Embryonic facial prominence (tissue), 1 donor: ENCODE data around the gene OR2T33.
"Not testable (repeated sequence)": the region's sequence is repeated elsewhere in the genome, so short reads cannot be mapped to it uniquely, and the experiment has no call there.

ENCODE experiments used
- DNase-seq: peaks from one replicate; pipeline ENCODE4 v3.0.0-alpha.2; 2016; ENCODE audit errors: extremely low spot score

The OR2T33 gene, protein sequence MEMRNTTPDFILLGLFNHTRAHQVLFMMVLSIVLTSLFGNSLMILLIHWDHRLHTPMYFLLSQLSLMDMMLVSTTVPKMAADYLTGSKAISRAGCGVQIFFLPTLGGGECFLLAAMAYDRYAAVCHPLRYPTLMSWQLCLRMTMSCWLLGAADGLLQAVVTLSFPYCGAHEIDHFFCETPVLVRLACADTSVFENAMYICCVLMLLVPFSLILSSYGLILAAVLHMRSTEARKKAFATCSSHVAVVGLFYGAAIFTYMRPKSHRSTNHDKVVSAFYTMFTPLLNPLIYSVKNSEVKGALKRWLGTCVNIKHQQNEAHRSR

DNA sequence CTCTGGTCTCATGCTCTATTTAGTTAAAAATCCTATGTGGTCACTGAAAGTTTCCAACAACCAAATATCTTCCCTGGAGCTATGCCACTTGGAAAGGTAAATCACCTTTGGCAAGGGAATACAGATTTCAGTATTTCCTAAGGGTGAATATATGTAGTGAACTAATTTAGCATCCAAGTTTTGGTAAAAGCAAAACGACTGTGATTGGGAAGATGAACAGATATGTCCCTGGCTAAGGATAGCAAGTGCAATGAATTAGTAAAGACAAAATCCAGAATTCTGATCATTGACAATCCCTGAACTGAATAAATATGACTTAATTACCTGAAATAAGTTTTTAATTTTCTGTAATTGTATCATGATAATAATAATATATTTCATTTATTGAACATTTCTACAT is at the start of gene OR2T33:
Gene OR2T33, minus strand, starts transcription at position 101 of the 400 bp plus-strand sequence. CDS start 4,162 bp downstream, outside the sequence.
- no peak for DNase-seq

DNA sequence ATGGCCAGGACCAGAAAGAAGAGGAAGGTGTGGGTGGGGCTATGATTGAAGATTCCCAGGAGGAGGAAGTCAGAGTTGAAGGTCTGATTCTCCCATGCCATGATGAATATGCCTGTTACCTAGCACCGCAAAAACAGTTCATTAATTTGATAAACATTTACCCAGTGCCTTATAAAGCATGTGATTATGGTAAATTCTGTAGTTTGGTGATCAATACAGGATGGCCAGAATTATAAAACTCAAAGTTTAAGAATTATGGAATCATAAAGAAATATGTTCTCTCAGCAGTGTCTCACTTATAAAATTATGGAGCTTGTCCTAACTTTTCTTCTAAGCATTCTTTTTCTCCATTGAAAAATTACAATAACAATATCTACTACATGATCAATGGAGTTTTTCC is 46.7 kb upstream of the OR2T33 start, which contains the start of gene OR2M7:
Gene OR2M7, minus strand, starts transcription at position 101 of the 400 bp plus-strand sequence. Its CDS starts 0 bp downstream, at position 101.
- no peak for DNase-seq

DNA sequence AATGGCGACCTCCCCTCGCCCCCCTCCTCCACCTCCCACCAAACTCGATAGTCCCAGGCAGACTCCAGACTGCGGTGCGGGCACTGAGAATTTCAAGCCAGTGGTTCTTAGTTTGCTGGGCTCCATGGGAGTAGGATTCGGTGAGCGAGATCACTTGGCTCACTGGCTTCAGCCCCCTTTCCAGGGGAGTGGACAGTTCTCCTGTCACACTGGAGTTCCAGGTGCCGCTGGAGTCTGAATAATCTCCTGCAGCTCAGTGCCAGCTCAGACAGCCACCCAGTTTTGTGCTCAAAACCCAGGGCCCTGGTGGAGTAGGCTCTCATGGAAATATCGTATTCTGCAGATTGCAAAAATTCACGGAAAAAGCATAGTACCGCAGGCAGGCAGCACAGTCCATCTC is 39.0 kb upstream of the OR2T33 start:
- no peak for DNase-seq

DNA sequence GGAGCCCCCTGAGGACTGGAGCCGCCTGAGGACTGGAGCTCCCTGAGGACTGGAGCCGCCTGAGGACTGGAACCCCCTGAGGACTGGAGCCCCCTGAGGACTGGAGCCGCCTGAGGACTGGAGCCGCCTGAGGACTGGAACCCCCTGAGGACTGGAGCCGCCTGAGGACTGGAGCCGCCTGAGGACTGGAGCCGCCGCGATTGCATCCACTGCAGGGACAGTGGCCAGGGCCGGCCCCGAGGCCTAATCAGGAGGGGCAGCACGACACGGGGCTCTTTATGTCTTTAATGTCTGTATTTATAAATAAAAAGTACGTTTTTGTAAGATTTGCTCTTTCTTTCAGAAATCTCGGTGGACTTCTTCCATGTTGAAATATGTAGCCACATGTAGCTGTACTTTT is 29.0 kb upstream of the OR2T33 start:
- not testable (repeated sequence) for DNase-seq

DNA sequence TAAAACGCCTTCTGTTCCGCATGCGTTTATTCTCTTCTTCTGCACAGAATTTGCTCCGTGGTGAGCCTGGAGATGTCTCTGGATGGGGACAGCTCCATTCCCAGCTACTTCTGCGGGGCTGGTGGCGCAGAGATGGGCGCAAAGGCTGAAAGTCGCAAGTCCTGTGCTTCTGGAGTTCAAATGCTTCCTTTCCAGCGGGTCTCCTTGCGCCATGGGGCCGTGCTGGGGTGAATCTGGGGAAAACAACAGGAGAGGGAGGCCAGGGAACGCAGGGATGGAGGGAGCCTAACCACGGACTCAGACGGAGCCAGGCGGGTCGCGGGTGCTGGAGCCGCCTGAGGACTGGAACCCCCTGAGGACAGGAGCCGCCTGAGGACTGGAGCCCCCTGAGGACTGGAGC is 28.3 kb upstream of the OR2T33 start:
- DNase-seq, result no peak

DNA sequence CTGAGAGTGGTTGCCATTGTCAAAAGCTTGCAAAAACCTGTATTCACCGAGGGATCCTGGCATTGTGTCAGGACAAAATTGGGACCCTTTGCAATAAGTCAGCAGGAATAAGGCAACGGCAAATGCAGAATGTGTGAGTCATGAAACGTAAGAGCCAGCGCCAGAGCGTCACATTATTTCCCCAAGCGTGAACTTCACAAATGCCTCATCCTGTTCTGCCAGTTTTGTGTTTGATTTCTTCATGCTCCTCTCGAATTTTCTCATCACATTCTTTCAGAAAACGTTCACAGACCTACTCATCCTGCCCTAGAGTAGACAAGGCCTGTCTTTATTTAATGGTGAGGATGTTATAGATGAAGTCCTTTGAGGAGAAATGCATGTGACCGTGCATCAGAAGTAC is 27.9 kb upstream of the OR2T33 start:
- DNase-seq, result not testable (repeated sequence)

DNA sequence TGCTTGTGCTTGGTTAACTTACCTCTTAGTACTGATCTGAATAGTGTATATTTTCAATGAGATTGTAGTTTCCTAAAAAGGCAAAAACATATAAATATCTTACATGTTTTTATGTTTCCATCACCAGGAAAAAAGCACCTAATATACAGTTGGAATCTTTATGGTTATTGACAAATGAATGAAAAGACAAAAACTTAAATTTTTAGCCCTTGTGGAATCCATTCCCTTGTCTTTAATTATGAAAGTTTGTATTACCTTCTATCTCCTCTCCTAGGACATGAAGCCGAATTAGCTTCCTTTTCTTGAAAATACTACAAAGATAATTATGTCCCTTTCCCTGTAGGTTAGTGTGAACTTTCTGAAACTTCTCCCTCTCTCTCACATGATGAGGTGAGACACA is 25.5 kb upstream of the OR2T33 start, which contains the start of gene OR2T12:
Gene OR2T12, minus strand, starts transcription at position 101 of the 400 bp plus-strand sequence. CDS start 7,846 bp downstream, outside the sequence.
- DNase-seq, result no peak

DNA sequence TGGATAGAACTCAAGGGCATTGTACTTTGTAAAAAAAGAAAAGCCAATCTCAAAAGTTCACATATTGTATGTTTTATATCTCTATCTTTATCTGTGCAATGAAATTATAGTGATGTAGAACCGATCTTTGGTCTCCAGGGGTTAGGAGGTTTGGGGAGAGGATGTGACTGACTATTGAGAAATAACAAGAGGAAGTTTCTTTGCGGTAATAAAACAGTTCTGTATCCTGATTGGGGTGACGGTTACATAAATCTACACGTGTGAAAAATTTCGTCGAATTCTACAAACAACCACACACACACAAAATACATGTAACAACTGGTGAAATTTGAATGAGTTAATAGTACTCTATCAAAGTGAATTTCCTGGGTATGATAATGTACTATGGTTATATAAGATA is 10.6 kb upstream of the OR2T33 start:
- no peak for DNase-seq

DNA sequence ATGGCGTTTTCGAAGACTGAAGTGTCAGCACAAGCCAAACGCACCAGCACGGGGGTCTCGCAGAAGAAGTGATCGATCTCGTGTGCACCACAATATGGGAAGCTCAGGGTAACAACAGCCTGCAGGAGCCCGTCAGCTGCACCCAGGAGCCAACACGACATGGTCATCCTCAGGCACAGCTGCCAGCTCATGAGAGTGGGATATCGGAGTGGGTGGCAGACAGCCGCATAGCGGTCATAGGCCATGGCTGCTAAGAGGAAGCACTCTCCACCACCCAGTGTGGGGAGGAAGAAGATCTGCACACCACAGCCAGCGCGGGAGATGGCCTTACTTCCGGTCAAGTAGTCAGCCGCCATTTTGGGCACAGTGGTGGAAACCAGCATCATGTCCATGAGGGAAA is 4.6 kb downstream of the OR2T33 start:
- not testable (repeated sequence) for DNase-seq

DNA sequence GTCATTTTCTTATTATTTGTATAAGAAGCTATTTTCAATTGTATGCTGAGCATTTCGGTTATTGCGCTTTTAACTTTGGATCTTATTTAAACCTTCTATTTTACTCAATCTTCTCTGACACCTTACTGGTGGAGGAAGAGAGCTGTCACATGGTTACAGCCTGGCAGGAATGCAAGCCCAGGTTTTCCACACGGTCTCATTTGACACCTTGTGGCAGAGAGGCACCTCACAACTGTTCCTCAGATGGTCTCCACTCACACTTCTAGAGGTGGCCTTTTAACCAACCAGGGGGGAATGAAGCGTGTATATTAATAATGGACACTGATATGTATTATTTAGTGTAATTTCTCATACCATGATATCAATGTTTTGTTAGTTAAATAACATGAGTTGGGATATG is 9.6 kb downstream of the OR2T33 start:
- DNase-seq, result no peak

DNA sequence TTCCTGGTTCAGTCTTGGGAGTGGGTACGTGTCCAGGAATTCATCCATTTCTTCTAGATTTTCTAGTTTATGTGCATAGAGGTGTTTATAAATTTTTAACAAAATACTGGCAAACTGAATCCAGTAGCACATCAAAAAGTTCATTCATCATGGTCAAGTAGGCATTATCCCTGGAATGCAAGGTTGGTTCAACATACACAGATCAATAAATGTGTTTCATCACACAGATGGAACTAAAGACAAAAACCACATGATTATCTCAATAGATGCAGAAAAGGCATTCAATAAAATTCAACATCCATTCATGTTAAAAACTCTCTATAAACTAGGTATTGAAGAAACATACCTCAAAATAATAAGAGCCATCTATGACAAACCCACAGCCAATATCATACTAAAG is 18.5 kb downstream of the OR2T33 start:
- DNase-seq, result not testable (repeated sequence)

DNA sequence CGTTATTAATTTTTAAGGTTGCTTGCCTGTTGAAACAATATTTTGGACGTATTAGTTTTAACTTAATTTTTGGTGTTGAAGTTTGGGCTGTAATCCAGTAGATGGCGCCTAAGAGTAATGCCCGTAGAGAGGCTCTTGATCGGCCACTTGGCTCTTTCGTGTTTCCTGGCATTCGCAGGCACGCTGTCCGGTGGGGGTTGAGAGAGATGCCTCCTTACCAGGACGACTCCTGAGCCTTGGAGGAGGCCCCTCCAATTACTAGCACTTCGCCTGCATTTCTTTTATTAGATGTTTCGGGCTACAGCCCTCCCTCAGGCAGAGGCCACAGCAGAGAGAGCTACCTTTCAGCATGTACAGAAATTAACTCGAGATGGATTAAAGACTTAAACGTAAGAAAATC is 34.6 kb downstream of the OR2T33 start:
- no peak for DNase-seq

DNA sequence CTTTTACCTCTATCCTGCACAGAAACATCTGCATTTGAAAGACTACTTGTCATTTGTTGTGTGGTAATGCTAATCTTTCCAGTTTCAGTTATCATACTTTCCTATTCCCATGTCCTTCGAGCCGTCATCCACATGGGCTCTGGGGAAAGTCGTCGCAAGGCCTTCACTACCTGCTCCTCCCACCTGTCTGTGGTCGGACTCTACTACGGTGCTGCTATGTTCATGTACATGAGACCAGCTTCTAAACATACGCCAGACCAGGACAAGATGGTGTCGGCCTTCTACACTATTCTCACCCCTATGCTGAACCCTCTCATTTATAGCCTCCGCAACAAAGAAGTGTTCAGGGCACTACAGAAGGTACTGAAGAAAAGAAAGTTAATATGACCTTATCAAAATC is 38.3 kb downstream of the OR2T33 start:
- no peak for DNase-seq

DNA sequence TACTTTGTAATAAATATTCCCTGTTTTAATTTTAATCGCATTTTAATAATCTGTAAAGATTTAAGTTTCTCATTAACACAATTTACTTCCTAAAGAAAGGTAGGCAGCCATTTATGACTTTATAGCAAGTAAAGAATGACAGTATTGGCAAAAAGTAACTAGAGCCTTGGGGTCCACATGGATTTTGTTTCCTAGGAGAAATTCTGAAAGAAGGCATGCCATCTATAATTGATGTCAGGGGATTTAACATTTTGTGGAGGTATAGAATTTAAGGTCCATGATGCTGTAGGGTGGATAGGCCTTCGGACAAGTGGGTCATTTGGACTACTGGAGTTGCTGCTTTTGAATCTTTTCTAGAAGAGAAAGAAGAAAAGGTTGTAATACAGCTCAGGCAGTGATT is 46.7 kb downstream of the OR2T33 start, which contains the start of gene OR2M4:
Gene OR2M4, plus strand, starts transcription at position 301 of the 400 bp plus-strand sequence. CDS start 7,512 bp downstream, outside the sequence.
- no peak for DNase-seq

DNA sequence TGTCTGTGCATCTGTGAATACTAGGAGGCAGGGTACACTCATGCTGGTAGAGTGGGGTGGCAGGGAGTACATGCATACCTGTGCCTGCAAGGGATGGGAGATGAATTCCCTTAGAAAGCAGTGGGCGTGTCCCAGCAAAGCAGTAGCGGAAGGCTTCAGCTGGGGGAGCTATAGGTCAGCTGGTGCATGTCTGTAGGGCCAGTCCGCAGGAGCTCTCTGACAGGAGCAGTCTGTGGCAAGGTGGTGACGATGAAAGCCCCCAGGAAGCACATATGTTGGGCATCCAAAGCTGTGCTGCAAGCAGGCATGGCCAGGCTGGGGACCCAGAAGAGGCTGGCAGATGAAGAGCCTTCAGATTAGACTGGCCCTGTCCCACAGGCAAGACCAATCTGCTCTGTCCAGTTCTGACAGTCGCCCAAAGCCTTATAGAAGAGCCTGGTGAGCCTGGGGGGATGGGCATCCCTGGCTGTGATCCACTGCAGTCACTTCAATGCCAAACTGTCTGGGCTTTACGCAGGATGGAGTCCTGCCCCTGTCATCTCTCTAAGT is 48.3 kb downstream of the OR2T33 start:
- DNase-seq, result no peak

DNA sequence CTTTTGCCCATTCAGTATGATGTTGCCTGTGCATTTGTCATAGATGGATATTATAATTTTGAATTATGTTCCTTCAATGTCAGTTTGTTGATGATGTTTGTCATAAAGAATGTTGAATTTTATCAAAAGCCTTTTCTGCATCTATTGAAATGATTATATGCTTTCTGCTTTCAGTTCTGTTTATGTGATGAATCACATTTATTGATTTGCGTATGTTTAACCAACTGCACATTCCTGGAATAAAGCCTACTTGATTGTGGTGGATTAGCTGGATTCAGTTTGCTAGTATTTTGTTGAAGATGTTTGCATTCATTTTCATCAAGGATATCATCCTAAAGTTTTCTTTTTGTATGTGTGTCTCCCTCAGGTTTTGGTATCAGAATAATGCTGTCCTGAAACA is 52.2 kb downstream of the OR2T33 start:
- no peak for DNase-seq
